GM23248 (cell line): Measurements from ENCODE around the gene PPIP5K2. TPM values are rescaled to one million over a fixed set of nuclear protein-coding genes. Genes with fewer than 3 reads are reported as not detected.

ENCODE experiments used
- DNase-seq: peaks from one replicate; pipeline ENCODE4 v3.0.0-alpha.2; 2015
- H2AFZ ChIP-seq: fragments of 200-600 bp; sonication (generic); 2 replicates; pipeline ENCODE4 v1.6.1; 2016; ENCODE audit warnings: antibody characterized with exemption
- H3F3A ChIP-seq: fragments of 200-600 bp; sonication (generic); 2 replicates; pipeline ENCODE4 v1.6.1; 2016; ENCODE audit warnings: mild to moderate bottlenecking, antibody characterized with exemption, mixed run types; ENCODE audit not compliant: insufficient read depth
- H3K27ac ChIP-seq: fragments of 200-600 bp; sonication (generic); 2 replicates; pipeline ENCODE4 v1.5.1; 2016; ENCODE audit warnings: mild to moderate bottlenecking
- H3K27me3 ChIP-seq: fragments of 200-600 bp; sonication (generic); replicated peaks from 2 replicates; pipeline ENCODE4 v1.6.1; 2016; ENCODE audit warnings: mild to moderate bottlenecking; ENCODE audit not compliant: insufficient read depth
- H3K36me3 ChIP-seq: fragments of 200-600 bp; sonication (generic); 2 replicates; pipeline ENCODE4 v1.6.1; 2016; ENCODE audit warnings: low read depth, mild to moderate bottlenecking
- H3K4me1 ChIP-seq: fragments of 200-600 bp; sonication (generic); 2 replicates; pipeline ENCODE4 v1.6.1; 2016; ENCODE audit warnings: mild to moderate bottlenecking; ENCODE audit not compliant: insufficient read depth
- H3K4me2 ChIP-seq: fragments of 200-600 bp; sonication (generic); one replicate; pipeline ENCODE4 v1.6.1; 2016; ENCODE audit warnings: mild to moderate bottlenecking; ENCODE audit not compliant: unreplicated experiment
- H3K4me3 ChIP-seq: fragments of 200-600 bp; sonication (generic); 2 replicates; pipeline ENCODE4 v1.5.1; 2016; ENCODE audit warnings: mild to moderate bottlenecking
- H3K79me2 ChIP-seq: fragments of 200-600 bp; sonication (generic); 2 replicates; pipeline ENCODE4 v1.6.1; 2016; ENCODE audit warnings: mild to moderate bottlenecking; ENCODE audit not compliant: insufficient read depth
- H3K9ac ChIP-seq: fragments of 200-600 bp; sonication (generic); 2 replicates; pipeline ENCODE4 v1.6.1; 2016; ENCODE audit warnings: mild to moderate bottlenecking
- H3K9me2 ChIP-seq: fragments of 200-600 bp; sonication (generic); 2 replicates; pipeline ENCODE4 v1.6.1; 2016; ENCODE audit warnings: mixed run types, mild to moderate bottlenecking, moderate library complexity; ENCODE audit not compliant: insufficient read depth
- H3K9me3 ChIP-seq: fragments of 200-600 bp; sonication (generic); one replicate; pipeline ENCODE4 v1.6.1; 2017; ENCODE audit warnings: low read depth
- H4K20me1 ChIP-seq: fragments of 200-600 bp; sonication (generic); 2 replicates; pipeline ENCODE4 v1.6.0; 2016; ENCODE audit not compliant: insufficient read depth
- EZH2 ChIP-seq: fragments of 200-600 bp; sonication (generic); IDR thresholded peaks from 2 replicates; pipeline ENCODE4 v1.6.1; 2018; ENCODE audit warnings: antibody characterized with exemption, mild to moderate bottlenecking; ENCODE audit not compliant: insufficient read depth, poor library complexity, severe bottlenecking
- EZH2phosphoT487 ChIP-seq: fragments of 200-600 bp; sonication (generic); IDR thresholded peaks from 2 replicates; pipeline ENCODE4 v1.6.1; 2018; ENCODE audit warnings: antibody characterized with exemption, moderate library complexity, mild to moderate bottlenecking, low read depth; ENCODE audit not compliant: insufficient read depth
- WGBS, 2 experiments: methylation state at CpG; one replicate each; pipeline ENCODE4 v1.1.6; 2015 to 2017; ENCODE audit warnings: low lambda C conversion rate in 2 of 2, low coverage in 1 of 2; ENCODE audit errors: missing lambda C conversion rate in 2 of 2; 5-methylcytosine and 5-hydroxymethylcytosine counted together
- in situ Hi-C: fragments of 300-500 bp; cut with MboI; formaldehyde crosslinking; loops from 2 replicates; pipeline ENCODE4 v1.15.0; 2020
- polyA plus RNA-seq: library from polyadenylated mRNA; unstranded; fragments of >200 nt; fragmentation: Nextera tagmentation; extraction: Ambion mirVana; gene quantifications from 2 replicates; pipeline ENCODE4 v1.2.1, GENCODE V29; 2016
- total RNA-seq: library from RNA; depleted of rRNA; stranded (reverse); fragments of >200 nt; shearing (Covaris generic); gene quantifications from 2 replicates; pipeline ENCODE4 v1.2.3, GENCODE V29; 2014

The PPIP5K2 gene
- total and polyA plus RNA-seq, 2 experiments from 2014 or later, result 47.5 to 65.6 TPM

DNA sequence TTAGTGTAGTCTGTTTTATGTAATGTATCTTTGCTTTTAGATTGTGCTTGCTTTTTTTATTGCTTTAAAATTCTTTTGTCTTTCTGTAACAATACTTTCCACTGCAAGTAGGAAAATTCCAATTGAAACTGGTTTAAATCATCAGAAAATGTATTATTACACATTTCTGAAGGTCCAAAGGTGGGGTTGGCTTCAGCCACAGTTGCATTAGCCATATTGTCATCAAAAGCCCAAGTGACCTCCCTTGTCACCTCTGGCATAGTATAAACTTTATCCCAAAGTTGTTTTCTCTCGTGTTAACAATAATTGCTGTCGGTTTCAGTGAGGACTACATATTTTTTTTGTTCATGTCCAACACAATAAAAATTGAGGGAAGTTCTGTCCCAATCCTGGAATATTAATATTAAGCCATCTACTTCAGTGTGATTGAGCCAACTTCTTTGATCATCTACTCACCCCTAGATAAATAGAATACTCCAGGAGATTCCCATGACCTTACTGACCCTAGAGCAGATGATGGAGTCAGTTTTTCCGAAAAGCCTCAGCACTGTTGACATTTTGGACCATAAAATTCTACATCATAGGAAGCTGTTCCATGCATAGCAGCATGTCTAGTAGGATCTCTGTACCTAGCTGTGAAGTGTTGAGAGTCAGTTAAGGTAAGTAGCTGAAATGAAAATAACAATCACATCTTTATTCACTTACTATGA, 86.0 kb downstream of the PPIP5K2 start:
- Histone ChIP-seq H3K27me3 (no peaks in the 10 kb centered on the region), H2AFZ (no peak overlapping the region), H3K36me3 (0 out of 2 replicates have a peak, but pooled peaks cover 14% of the 10 kb centered on the region), H3K9ac (no peak overlapping the region), H3K4me3 (no peak overlapping the region), H3K4me1 (peaks cover 5% of the 10 kb centered on the region), H4K20me1 (no peaks in the 10 kb centered on the region), H3K9me2 (no peaks in the 10 kb centered on the region), H3K9me3 (no peaks in the 10 kb centered on the region), H3K27ac (no peak overlapping the region), H3K4me2 (no peak overlapping the region), H3K79me2 (no peaks in the 10 kb centered on the region), H3F3A (no peaks in the 10 kb centered on the region)
- no peak for DNase-seq
- TF ChIP-seq EZH2, result no peak
- in situ Hi-C loops, result no loop called here
- 78 to 81% methylated on average over 3 of the region's 3 CpGs for WGBS, 2 experiments

DNA sequence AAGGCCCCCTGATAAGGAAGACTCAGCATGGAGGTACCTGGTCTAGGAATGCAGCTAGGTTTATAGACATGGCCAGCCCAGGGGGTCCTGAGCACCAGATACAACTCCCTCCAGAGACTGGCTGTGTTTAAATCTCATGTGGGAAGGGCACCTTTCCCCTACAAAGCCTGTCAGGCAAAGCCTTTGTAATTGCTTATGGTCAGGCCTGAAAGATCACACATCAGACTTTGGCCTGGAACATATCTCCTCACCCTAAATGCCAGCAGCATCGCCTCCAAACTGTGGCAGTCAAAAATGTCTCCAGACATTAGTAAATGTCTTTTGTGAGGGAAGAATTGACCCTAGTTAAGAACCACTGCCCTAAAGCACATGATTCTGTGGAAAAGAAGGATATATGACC, 86.9 kb downstream of the PPIP5K2 start:
- H3K36me3 ChIP-seq, result 0 out of 2 replicates have a peak, but pooled peaks cover 8% of the 10 kb centered on the region
- H3F3A ChIP-seq, result no peaks in the 10 kb centered on the region
- in situ Hi-C loops, result no loop called here
- DNase-seq, result no peak
- no peak overlapping the region for H3K27ac ChIP-seq
- H3K9me2 ChIP-seq, result no peaks in the 10 kb centered on the region
- no peaks in the 10 kb centered on the region for H4K20me1 ChIP-seq
- no peak overlapping the region for H2AFZ ChIP-seq
- no peak overlapping the region for H3K9ac ChIP-seq
- TF ChIP-seq EZH2phosphoT487 (no peak), EZH2 (no peak)
- WGBS, 2 experiments, result 67 to 84% methylated on average over 1 of the region's 1 CpG
- no peak overlapping the region for H3K4me2 ChIP-seq
- no peak overlapping the region for H3K4me3 ChIP-seq
- no peaks in the 10 kb centered on the region for H3K27me3 ChIP-seq
- H3K4me1 ChIP-seq, result peaks cover 5% of the 10 kb centered on the region
- no peaks in the 10 kb centered on the region for H3K9me3 ChIP-seq
- no peaks in the 10 kb centered on the region for H3K79me2 ChIP-seq

DNA sequence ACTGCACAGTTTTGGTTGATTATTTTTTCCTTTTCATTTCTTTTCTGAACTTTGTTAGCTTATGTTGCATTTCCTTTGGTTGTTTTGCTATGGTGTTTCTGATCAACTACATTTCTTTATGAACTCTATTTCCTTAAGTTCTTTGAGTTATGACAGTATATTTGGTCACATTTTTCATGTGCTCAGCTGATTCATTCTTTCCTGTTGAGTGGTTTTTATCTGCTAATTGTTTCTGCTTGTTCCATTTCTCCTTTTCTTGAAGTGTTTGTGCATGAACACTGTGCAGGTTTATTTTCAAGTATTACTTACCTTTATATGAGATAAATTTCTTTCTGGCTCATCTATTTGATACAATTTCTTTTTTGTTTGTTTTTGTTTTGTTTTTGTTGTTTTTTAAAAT, 87.6 kb downstream of the PPIP5K2 start:
- Histone ChIP-seq H3F3A (no peaks in the 10 kb centered on the region), H3K27ac (no peak overlapping the region), H4K20me1 (no peaks in the 10 kb centered on the region), H2AFZ (no peak overlapping the region), H3K4me2 (no peak overlapping the region), H3K4me3 (no peak overlapping the region), H3K27me3 (no peaks in the 10 kb centered on the region), H3K9ac (no peak overlapping the region), H3K79me2 (no peaks in the 10 kb centered on the region), H3K4me1 (peaks cover 5% of the 10 kb centered on the region), H3K36me3 (0 out of 2 replicates have a peak, but pooled peaks cover 3% of the 10 kb centered on the region), H3K9me3 (no peaks in the 10 kb centered on the region), H3K9me2 (no peaks in the 10 kb centered on the region)
- TF ChIP-seq EZH2phosphoT487 (no peak), EZH2 (no peak)
- peak; percentile 50 for DNase-seq
- in situ Hi-C loops, result no loop called here

DNA sequence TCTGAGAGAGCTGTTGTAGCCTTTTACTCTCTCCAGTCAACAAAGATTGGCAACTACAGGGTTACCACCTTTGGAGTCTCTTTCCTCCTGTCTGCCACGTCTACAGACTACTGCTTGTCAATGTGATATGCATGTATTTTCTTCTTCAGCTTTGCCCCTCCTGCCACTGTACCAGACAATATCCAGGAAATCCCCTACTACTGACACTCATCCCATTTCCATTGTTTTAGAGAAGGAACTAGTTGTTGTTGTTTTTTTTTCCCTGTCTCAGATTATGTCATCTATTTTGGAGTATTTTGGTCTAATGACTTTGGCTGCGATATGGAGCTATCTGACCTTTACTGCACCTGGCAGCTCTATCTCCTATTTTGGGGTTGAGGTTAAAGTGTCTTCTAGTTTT, 88.4 kb downstream of the PPIP5K2 start:
- H3F3A ChIP-seq, result no peaks in the 10 kb centered on the region
- no peaks in the 10 kb centered on the region for H3K27me3 ChIP-seq
- H3K36me3 ChIP-seq, result no peaks in the 10 kb centered on the region
- H3K9ac ChIP-seq, result no peak overlapping the region
- in situ Hi-C loops, result no loop called here
- TF ChIP-seq EZH2phosphoT487 (no peak), EZH2 (no peak)
- no peak overlapping the region for H2AFZ ChIP-seq
- H3K9me3 ChIP-seq, result no peaks in the 10 kb centered on the region
- H3K9me2 ChIP-seq, result no peaks in the 10 kb centered on the region
- no peak overlapping the region for H3K27ac ChIP-seq
- DNase-seq, result no peak
- H3K4me2 ChIP-seq, result no peak overlapping the region
- no peaks in the 10 kb centered on the region for H4K20me1 ChIP-seq
- H3K4me3 ChIP-seq, result no peak overlapping the region
- H3K4me1 ChIP-seq, result peaks cover 7% of the 10 kb centered on the region
- H3K79me2 ChIP-seq, result no peaks in the 10 kb centered on the region
- WGBS, 2 experiments, result 72 to 75% methylated on average over 2 of the region's 2 CpGs

DNA sequence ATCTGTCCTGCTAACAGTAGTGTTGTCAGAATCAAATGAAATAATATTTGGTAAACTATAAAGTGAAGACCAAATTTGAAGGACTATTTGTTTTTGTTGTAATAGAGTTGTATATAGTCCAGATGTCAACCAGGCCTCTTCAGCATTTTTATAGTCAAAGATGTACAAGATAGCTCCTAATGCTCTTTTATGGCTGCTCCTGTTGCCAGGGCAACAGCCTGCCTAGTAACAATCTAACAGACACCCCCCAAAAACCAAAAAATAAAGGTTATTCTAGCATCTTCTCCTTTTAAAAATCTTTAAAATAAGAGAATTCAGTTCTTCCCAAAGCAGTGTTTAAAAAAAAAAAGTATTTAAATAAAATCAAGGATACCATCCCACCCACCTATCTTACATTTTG, 89.0 kb downstream of the PPIP5K2 start:
- no peak for DNase-seq
- no peaks in the 10 kb centered on the region for H3K9me2 ChIP-seq
- no peaks in the 10 kb centered on the region for H3F3A ChIP-seq
- TF ChIP-seq EZH2phosphoT487, result no peak
- no peak for TF ChIP-seq EZH2
- H3K4me1 ChIP-seq, result peaks cover 10% of the 10 kb centered on the region
- no peak overlapping the region for H3K4me2 ChIP-seq
- H3K4me3 ChIP-seq, result no peak overlapping the region
- H4K20me1 ChIP-seq, result no peaks in the 10 kb centered on the region
- no peaks in the 10 kb centered on the region for H3K27me3 ChIP-seq
- H2AFZ ChIP-seq, result no peak overlapping the region
- no peaks in the 10 kb centered on the region for H3K9me3 ChIP-seq
- no peaks in the 10 kb centered on the region for H3K79me2 ChIP-seq
- in situ Hi-C loops, result no loop called here
- no peak overlapping the region for H3K27ac ChIP-seq
- H3K36me3 ChIP-seq, result no peaks in the 10 kb centered on the region
- no peak overlapping the region for H3K9ac ChIP-seq
